Measurements from ENCODE around the gene C22orf15. TPM values are rescaled to one million over a fixed set of nuclear protein-coding genes. Genes with fewer than 3 reads are reported as not detected.

Gene C22orf15
- total and polyA plus RNA-seq, 2 of the 8 experiments (the other 6 are each of a cell fraction or from before 2014, with no cell fraction given), result 4.2 to 4.9 TPM

GRCh38 chr22:23786752-23787599, 24.2 kb downstream of the C22orf15 start, which contains the start of gene SMARCB1:
Gene SMARCB1, plus strand, starts transcription at chr22:23786966. Its CDS starts 204 bp downstream, at chr22:23787170.
- Histone ChIP-seq H3K9me3 (ENCODE audit: insufficient read depth in 2 of 2, low read depth in 1 of 2, low read length in 1 of 2) (no peaks in the 10 kb centered on the region), H4K20me1 (replicated peaks in 1 of 2; ENCODE audit: control insufficient read depth in 1 of 2, insufficient read depth in 2 of 2, low read length in 2 of 2) (peaks cover 2 to 19% of the 10 kb centered on the region in 2 experiments), H3K56ac (replicated peaks; ENCODE audit: insufficient read length, low read depth, low read length) (peak within 1 kb of the TSS; percentile 97), H3K23me2 (ENCODE audit: low read depth, low read length) (peaks cover 3% of the 10 kb centered on the region; the same call in 1 of the 2 replicates), H2BK20ac (ENCODE audit: low read length) (no peak within 1 kb of the TSS), H2BK12ac (ENCODE audit: low read depth, low read length) (peak within 1 kb of the TSS; percentile 34), H2BK5ac (ENCODE audit: low read depth, low read length) (peak within 1 kb of the TSS; percentile 90), H4K8ac (ENCODE audit: extremely low read depth, insufficient read depth, low read length) (peak within 1 kb of the TSS; percentile 100), H3K79me2 (ENCODE audit: control insufficient read depth in 1 of 2, insufficient read depth in 2 of 2, low read length in 2 of 2) (peaks cover 22 to 46% of the 10 kb centered on the region in 2 experiments), H2AK5ac (ENCODE audit: low read depth, low read length) (no peak within 1 kb of the TSS), H3K23ac (ENCODE audit: insufficient read length) (no peak within 1 kb of the TSS), H3K18ac (ENCODE audit: extremely low read depth, low read length) (peak within 1 kb of the TSS; percentile 38), H3K14ac (ENCODE audit: insufficient read length) (no peak within 1 kb of the TSS), H4K91ac (replicated peaks; ENCODE audit: insufficient read length, low read length) (peak within 1 kb of the TSS; percentile 58), H2AFZ (ENCODE audit: low read length) (peak within 1 kb of the TSS; percentile 76; the same call in 1 of the 2 replicates), H2BK15ac (ENCODE audit: low read length) (0 out of 2 replicates have a peak within 1 kb of the TSS, but pooled peaks have one; percentile 25), H3K27me3 (replicated peaks in 1 of 4; ENCODE audit: control insufficient read depth in 3 of 4, extremely low read depth in 1 of 4, insufficient read depth in 3 of 4, low read length in 3 of 4) (no peaks in the 10 kb centered on the region), H3K27ac (ENCODE audit: low read depth, low read length) (peak within 1 kb of the TSS; percentile 98), H3K4me2 (ENCODE audit: insufficient read depth in 1 of 2, low read depth in 2 of 2, low read length in 2 of 2) (peak within 1 kb of the TSS; percentile 64 to 79), H3K4ac (replicated peaks; ENCODE audit: insufficient read length, low read depth, low read length) (peak within 1 kb of the TSS; percentile 95), H2BK120ac (replicated peaks; ENCODE audit: low read depth, low read length) (no peak within 1 kb of the TSS), H3K36me3 (ENCODE audit: control insufficient read depth in 2 of 4, insufficient read depth in 4 of 4, low read length in 3 of 4) (0 out of 8 replicates have a peak, but pooled peaks cover 0 to 2% (median 0%) of the 10 kb centered on the region in 4 experiments), H3K79me1 (ENCODE audit: low read depth, low read length) (peaks cover 3% of the 10 kb centered on the region; the same call in 1 of the 2 replicates), H4K5ac (ENCODE audit: insufficient read length, low read depth, low read length) (peak within 1 kb of the TSS; percentile 94), H3K9ac (replicated peaks in 1 of 4; ENCODE audit: extremely low read depth in 1 of 4, low read depth in 3 of 4, low read length in 3 of 4) (peak within 1 kb of the TSS; percentile 89 to 96 (median 96)), H3K4me3 (ENCODE audit: extremely low read depth in 1 of 4, insufficient read depth in 2 of 4, low read depth in 3 of 4, low read length in 4 of 4) (peak within 1 kb of the TSS; percentile 79 to 87 (median 82)), H3K4me1 (replicated peaks in 1 of 4; ENCODE audit: control insufficient read depth in 3 of 4, insufficient read depth in 4 of 4, low read length in 3 of 4) (peaks cover 0 to 10% (median 4%) of the 10 kb centered on the region in 4 experiments; a peak in 6 of 7 replicates)
- ChIA-PET CTCF (ENCODE audit: partially characterized antibody) (interaction anchor here (5.1 to 6.4 kb wide), 2 partner anchors 11 to 17 kb away, joined by 42 to 47 read pairs; partner anchors contain the start of genes CHCHD10 and MMP11), POLR2A (ENCODE audit: partially characterized antibody) (interaction anchor here (0.6 to 4.5 kb wide), 10 partner anchors 9 to 94 kb away, joined by 3 to 45 read pairs (median 5); partner anchors contain the start of genes CHCHD10 and MMP11)
- FAIRE-seq (peak; percentile 7), DNase-seq (ENCODE audit: low read depth in 1 of 2, low spot score in 2 of 2) (peak in 1 of 2 experiments; percentile 95)
- WGBS, 2 experiments (ENCODE audit: extremely low coverage in 1 of 2, insufficient coverage in 1 of 2, insufficient read length in 1 of 2, insufficient replicate concordance in 2 of 2, low coverage in 1 of 2, low lambda C conversion rate in 2 of 2, missing lambda C conversion rate in 1 of 2), result 1% methylated on average over 69 of the region's 97 CpGs; no CpG with 5 or more reads in 1 of the 2 experiments
- no peak for TF ChIP-seq CTBP2 (IDR thresholded peaks at IDR 0.05; ENCODE audit: borderline replicate concordance, insufficient read depth, insufficient read length, low read length)
- peak; percentile 56; the same call in 1 of the 2 replicates for TF ChIP-seq SP1 (IDR thresholded peaks at IDR 0.05; ENCODE audit: low read depth, low read length)
- TF ChIP-seq RAD21 (IDR thresholded peaks at IDR 0.05 in 1 of 2, conservative IDR thresholded peaks at IDR 0.05 in 1 of 2; ENCODE audit: low read depth in 2 of 2, low read length in 2 of 2), result peak in 1 of 2 experiments; percentile 11; a peak in 1 of 4 replicates
- TF ChIP-seq, protein P1, sequence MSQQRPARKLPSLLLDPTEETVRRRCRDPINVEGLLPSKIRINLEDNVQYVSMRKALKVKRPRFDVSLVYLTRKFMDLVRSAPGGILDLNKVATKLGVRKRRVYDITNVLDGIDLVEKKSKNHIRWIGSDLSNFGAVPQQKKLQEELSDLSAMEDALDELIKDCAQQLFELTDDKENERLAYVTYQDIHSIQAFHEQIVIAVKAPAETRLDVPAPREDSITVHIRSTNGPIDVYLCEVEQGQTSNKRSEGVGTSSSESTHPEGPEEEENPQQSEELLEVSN (IDR thresholded peaks at IDR 0.05), result 0 out of 2 replicates have a peak, but pooled peaks have one; percentile 9
- no peak for TF ChIP-seq YY1 (IDR thresholded peaks at IDR 0.05; ENCODE audit: low read depth, low read length)
- TF ChIP-seq POLR2A (IDR thresholded peaks at IDR 0.05; ENCODE audit: control extremely low read depth in 1 of 2, low read depth in 2 of 2, low read length in 2 of 2), result peak in 1 of 2 experiments; percentile 96; a peak in 2 of 3 replicates
- peak; percentile 93 for TF ChIP-seq TBP (IDR thresholded peaks at IDR 0.05; ENCODE audit: low read depth, low read length)
- no peak for TF ChIP-seq SP4 (IDR thresholded peaks at IDR 0.05; ENCODE audit: low read length)
- peak; percentile 93 for TF ChIP-seq TAF1 (IDR thresholded peaks at IDR 0.05; ENCODE audit: low read depth, low read length)
- TF ChIP-seq TAF7 (optimal IDR thresholded peaks at IDR 0.05; ENCODE audit: borderline replicate concordance, low read depth, low read length), result peak; percentile 41

All from H1 (cell line).